NCI-H345 treated with DMSO at 0.1 percent for 48 hours (cell line): ENCODE results near the gene CGGBP1.
A peak's percentile ranks its signal among the peaks of the same experiment; 100 is the strongest.

ENCODE experiments used
- DNase-seq: peaks from one replicate; lab custom pipeline; 2025; ENCODE audit not compliant: unreplicated experiment; lab: John Stamatoyannopoulos, UW

Gene CGGBP1, protein sequence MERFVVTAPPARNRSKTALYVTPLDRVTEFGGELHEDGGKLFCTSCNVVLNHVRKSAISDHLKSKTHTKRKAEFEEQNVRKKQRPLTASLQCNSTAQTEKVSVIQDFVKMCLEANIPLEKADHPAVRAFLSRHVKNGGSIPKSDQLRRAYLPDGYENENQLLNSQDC

DNA sequence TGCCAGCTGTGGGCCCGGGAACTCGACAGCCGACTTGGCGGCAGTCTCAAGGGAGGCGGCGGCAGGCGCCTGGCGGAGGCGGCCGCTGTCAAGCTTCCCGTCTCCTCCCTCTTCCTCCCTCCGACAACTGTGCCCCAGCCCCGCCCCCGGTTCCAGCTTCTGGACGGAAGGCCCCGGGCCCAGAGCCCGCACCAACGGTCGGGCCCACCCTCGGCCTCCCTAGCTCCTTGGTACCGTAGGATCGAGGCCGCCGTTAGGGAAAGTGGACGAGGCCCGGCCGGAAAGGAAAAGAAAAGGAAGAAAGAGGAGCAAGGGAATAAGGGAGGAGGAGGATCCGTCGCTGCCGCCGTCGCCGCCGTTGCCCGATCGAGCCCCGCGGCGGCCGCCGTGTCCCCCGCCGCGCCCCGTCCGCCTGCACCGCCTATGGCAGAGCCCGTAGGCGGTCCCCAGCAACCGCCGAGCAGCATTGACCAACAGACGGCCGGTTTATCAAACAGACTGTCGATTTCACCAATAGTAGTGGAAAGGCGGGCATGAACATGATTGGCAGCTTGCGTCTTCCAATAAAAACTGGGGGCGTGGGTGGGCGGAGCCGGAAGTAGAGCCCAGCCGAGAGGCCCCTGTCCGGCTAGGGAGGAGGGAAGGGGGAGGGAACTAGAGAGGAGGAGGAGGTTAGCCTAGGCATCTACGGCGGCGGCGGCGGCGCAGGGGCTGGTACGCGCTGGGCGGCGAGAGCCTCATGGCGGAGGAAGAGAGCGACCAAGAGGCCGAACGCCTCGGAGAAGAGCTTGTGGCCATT, at the start of gene CGGBP1, which contains the start of gene ZNF654:
CGGBP1 (minus strand) TSS at position 425 of the 799 bp plus-strand sequence. CDS start 3,029 bp downstream, outside the sequence.
ZNF654 (plus strand) TSS at position 675 of the 799 bp plus-strand sequence; CDS start at position 740, 65 bp downstream.
- peak; percentile 77 for DNase-seq

DNA sequence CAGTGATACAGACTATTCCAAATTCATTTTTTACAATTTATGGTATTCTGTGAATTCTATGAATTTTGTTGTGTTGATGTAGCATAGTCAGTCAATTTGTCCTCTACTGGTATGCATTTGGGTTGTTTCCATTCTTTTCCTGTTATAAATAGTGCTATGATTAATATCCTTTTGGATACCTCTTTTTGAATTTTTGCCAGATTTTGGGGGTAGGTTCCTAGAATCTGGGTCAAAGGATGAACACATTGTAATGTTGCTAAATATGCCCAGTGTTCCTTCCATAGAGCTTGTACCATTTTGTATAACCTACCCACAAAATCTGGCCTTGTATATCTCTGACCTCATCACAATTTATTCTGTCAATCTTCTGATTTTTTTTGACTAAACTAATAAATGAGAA, 46.5 kb upstream of the CGGBP1 start:
- no peak for DNase-seq

DNA sequence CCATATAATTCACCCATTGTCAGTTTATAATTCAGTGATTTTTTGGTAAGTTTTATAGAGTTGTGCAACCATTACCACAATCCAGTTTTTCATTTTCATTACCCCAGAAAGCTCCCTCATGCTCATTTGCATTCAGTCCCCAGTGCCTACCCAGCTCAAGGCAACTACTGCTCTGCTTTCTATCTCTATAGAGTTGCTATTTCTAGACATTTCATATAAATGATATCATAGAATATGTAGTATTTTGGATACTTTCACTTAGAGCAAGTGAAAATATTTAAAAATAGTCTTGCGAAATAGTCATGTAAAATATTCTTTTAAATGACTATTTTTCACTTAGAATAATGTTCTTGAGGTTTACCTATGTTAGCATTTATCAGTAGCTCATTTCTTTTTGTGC, 42.3 kb upstream of the CGGBP1 start:
- DNase-seq, result no peak

DNA sequence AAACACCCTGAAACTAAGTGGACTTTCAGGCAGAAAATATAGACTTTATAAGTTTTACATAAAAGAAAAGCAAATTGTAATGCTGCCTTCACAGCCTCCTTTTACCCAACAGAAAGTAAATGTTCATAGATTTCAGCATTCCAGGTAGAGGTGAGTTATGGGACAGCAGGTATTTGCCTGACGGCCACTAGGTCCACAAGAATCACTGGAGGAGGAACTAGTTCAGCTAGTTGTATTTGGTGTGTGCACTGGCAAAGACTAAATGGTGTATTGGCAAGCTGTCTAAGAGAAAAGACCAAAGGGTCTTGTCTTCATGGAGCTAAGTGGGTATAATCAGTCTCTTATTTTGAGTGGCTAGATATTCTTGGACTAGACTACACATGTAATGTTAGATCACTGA, 34.5 kb upstream of the CGGBP1 start:
- DNase-seq, result no peak

DNA sequence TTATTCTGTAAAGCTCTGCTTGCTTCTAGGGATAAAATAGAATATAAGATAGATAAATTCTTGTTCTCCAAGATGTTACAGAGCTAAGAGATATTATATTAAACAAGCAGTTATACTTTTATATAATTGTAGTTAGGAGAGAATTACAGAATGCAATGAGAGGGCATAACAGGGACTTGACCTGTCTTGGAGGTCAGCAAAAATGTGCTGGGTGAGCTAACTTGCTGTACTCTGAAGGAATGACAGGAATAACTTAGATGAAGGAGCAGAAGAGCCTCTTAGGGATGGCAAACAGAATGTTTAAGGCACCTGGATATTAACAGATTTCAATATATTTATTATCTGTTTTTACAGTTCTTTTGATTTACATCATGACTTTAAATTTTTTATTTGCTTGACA, 33.5 kb upstream of the CGGBP1 start:
- no peak for DNase-seq

GRCh38 chr3:88090681-88091080, 31.9 kb upstream of the CGGBP1 start:
- DNase-seq, result no peak

- DNase-seq, result no peak
These were observed 25.3 kb upstream of the CGGBP1 start for GRCh38 chr3:88084097-88084501.

GRCh38 chr3:88082854-88083253, 24.0 kb upstream of the CGGBP1 start:
- no peak for DNase-seq

DNA sequence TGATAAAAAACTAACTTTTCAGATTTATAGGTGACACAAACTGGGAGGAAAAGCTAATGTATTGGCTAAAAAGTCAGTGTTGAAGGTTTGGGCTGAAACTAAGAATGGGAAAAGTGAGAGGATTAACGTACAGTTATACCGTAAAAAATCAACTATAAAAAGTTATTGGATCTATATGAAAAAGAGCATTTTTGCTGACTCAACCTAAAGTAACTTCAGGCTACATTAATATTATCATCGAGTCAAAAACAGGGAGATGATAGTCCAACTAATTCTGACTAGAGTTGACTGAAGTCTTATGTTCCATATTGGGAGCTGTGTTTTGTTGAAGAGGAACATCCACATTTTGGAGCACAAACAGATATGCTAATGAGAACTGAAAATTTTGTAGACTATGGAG, 20.1 kb upstream of the CGGBP1 start:
- DNase-seq, result no peak

DNA sequence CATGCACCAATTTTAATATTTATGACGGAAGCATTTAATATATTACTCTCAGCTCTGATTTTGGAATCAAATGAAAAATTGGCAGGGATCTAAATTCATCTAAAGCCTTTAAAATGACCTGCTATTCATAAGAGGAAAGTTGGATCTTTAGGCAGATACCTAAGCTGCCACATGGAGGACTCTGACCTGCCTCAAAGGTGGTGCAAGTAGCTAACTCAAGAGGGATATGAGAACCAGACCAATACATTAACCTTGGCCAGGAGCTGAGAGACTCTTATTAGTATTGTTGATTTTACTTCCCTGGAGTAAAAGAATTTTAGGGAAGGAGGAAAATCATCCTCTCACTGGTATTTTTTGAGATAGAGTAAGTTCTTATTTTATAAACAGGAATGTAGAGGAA, 17.9 kb upstream of the CGGBP1 start:
- DNase-seq, result no peak

DNA sequence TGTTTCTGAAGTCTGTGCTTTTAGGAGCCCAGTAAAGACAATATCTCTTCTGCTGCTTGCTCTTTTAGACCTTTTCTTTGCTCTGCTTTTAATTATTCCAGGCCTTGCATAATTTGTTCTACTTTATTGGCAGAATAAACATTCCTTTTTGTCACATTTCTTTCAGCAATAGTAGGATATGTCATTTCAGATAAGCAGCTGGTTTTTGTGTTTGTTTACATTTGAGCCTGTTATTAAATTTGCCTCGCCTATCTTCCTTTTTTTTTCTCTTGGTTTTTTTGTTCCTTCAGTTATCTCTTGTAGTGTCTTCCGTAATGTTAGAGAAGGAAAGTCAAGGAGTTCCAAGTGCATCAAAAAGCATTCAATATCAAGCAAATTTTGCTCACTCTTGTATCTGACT, 16.7 kb upstream of the CGGBP1 start:
- no peak for DNase-seq

DNA sequence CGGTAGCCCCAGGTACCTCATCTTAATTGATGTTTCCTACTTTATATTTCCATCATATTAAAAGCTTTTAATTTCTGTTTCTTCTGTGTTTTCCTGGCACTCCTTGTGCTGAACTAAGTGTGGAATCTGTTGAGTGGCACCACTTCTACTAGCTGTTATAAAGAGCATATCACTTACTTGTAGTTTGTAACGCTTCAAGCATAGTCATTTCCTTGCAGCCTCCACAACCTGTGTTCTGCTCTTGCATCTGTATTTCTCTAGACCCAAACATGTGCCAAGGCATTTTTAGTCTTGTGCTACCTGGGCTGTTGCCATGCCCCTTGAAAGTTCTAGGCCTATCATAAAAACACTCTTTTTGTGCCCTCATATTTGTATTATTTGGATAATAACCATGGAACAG, 16.3 kb upstream of the CGGBP1 start:
- no peak for DNase-seq

DNA sequence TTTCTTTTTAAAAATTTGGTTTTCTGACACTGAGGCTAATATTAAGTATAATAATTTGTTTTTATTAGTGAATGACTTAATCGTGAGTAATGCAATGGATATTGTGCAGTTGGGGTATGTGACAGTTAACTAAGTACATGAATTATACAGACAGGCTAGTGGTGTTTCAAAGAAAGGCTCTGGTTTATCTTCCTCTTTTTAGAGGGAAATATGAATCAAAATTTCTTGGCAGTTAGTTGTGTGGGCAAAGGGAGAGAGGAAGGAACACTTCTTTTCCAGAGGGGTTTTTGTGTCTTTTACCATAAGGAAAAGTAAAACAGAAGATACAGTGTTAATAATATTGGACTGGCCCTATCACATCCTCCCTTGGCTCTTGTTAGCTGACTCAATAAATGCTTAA, 2.9 kb upstream of the CGGBP1 start:
- DNase-seq, result no peak

- no peak for DNase-seq
These were observed 770 bp upstream of the CGGBP1 start for GRCh38 chr3:88059380-88060170.

DNA sequence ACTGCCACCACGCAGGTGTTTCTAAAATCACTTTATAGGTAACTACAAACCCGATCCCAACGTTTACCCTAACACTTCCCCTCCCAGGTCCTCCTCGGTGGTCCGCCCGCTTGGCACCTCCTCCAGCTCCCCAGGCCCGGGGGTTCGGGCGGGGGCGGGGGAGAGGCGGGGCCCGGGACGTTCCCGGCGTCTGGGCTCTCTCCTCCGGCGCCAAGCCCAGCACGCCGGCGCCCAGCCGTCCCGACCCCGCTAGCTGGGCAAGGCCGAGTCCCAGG, 562 bp downstream of the CGGBP1 start:
- DNase-seq, result peak; percentile 33

DNA sequence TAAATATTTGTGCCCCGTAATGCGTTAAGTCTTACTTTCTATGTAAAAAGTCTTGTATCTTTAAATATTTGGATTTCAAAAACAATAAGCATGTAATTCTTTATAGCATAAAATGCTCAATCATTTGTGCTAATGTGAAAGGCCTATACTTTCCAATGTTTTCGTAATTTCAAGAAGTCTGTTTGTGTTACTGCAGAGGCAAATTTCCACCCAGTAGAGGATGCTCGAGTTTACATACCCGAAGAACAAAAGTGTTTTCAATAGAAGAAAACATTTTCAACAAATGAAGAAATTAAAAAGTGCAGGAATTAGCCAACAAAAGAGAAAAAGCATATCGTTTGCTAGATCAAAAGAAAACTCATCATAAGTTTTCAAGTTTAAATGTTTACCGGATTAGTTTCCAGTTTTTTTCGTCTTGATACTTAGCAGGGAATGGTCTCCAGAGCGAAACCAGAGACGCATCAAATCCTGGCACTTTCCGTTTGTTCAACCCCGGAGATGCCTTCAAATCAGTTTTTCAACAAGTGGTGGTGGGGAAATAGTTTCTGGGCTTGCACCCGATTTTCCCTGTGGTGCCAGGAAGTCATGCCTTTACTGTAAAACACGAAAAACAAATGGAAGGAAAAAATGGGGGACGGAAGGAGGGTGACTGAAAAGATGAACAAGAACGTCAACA, 1.0 kb downstream of the CGGBP1 start:
- DNase-seq, result no peak

GRCh38 chr3:88046766-88047165, 12.0 kb downstream of the CGGBP1 start:
- DNase-seq, result no peak

GRCh38 chr3:88044411-88044810, 14.4 kb downstream of the CGGBP1 start:
- no peak for DNase-seq

GRCh38 chr3:88041005-88041404, 17.8 kb downstream of the CGGBP1 start:
- no peak for DNase-seq

GRCh38 chr3:88040529-88040928, 18.3 kb downstream of the CGGBP1 start:
- DNase-seq, result no peak

DNA sequence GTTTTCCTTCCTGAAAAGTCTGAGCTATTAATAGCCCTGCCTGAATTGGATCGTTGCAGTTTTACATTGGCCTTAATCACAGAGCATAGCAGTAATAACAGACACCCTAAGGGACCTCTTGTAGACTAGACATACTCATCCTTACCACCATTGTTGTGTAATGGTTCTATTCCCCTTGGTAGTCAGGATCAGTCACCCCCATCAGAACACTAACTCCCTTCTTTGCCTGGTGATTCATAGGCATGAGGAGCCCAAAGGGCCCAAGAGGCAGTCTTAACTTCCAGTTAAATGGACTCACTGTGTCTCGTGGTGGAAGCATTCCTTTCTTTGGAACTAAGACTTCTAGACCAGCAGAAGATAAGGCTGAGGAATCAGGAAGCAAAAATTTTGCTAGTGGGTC, 20.2 kb downstream of the CGGBP1 start:
- no peak for DNase-seq

GRCh38 chr3:88036221-88036620, 22.6 kb downstream of the CGGBP1 start:
- DNase-seq, result no peak
